HCT116 (cell line): ENCODE results near the gene PSG7. TPM values are rescaled to one million over a fixed set of nuclear protein-coding genes. Genes with fewer than 3 reads are reported as not detected.
"Not testable (repeated sequence)": the region's sequence is repeated elsewhere in the genome, so short reads cannot be mapped to it uniquely, and the experiment has no call there.

Experiments
- ATAC-seq: fragments of 200-7000 bp; cut with Tn5 transposase; 2 replicates; pipeline ENCODE4 v1.9.1; 2020; ENCODE audit warnings: mild to moderate bottlenecking, moderate library complexity
- BruUV-seq: library from RNA; stranded (reverse); fragments of 400-500 nt; replicated peaks from 2 replicates; lab custom pipeline; 2021; lab: Mats Ljungman, UMichigan
- CTCF ChIA-PET: fragments of 300-600 bp; sonication (Branson Sonifier 250); formaldehyde crosslinking; loops from one replicate; lab custom pipeline; 2021; ENCODE audit warnings: antibody characterized with exemption; lab: Charles Lee
- POLR2A ChIA-PET: fragments of 300-600, 350-600 bp; sonication (Branson Sonifier 250); formaldehyde crosslinking; loops from one replicate; lab custom pipeline; 2021; ENCODE audit warnings: antibody characterized with exemption; lab: Charles Lee
- RAD21 ChIA-PET, 2 experiments: fragments of 300-600 bp; sonication (Branson Sonifier 250); formaldehyde crosslinking; loops; one replicate each; lab custom pipeline; 2023; ENCODE audit warnings: low total read pairs in 2 of 2; ENCODE audit not compliant: uncharacterized antibody in 2 of 2, unreplicated experiment in 2 of 2, low non-redundant PET in 1 of 2; lab: Charles Lee
- DNase-seq: peaks from one replicate; pipeline ENCODE4 v3.0.0-alpha.2; 2010; ENCODE audit warnings: low read depth, low spot score
- H2AFZ ChIP-seq: fragments of 200-600 bp; shearing (Covaris generic), sonication (generic); 2 replicates; pipeline ENCODE4 v1.6.1; 2017; ENCODE audit warnings: low read depth, mixed run types, mixed read lengths, antibody characterized with exemption, low read length; ENCODE audit not compliant: poor library complexity, severe bottlenecking
- H3K27ac ChIP-seq: 2 replicates; pipeline ENCODE4 v1.5.1; 2012; ENCODE audit warnings: low read depth, low read length
- H3K27me3 ChIP-seq: fragments of 200-600 bp; sonication (generic); 2 replicates; pipeline ENCODE4 v1.6.1; 2016; ENCODE audit warnings: mixed run types, low read length, mixed read lengths; ENCODE audit not compliant: insufficient read depth
- H3K36me3 ChIP-seq, 2 experiments: fragments of 200-500 bp in 1 of 2; fragments of 200-600 bp in 1 of 2; sonication (Bioruptor generic) in 1 of 2; sonication (generic) in 1 of 2; 2 replicates each; pipeline versions ENCODE4 v1.5.1 to v1.6.1; 2014 to 2016; ENCODE audit warnings: low read length in 2 of 2, inconsistent platforms in 1 of 2, mixed read lengths in 1 of 2, mixed run types in 1 of 2; ENCODE audit not compliant: insufficient read depth in 2 of 2, control insufficient read depth in 1 of 2
- H3K4me1 ChIP-seq, 2 experiments: fragments of 200-600 bp in 1 of 2; sonication (generic) in 1 of 2; 2 replicates each; pipeline versions ENCODE4 v1.5.1 to v1.6.1; 2012 to 2017; ENCODE audit warnings: low read length in 2 of 2, inconsistent platforms in 1 of 2, mild to moderate bottlenecking in 1 of 2, mixed read lengths in 1 of 2, mixed run types in 1 of 2, moderate library complexity in 1 of 2; ENCODE audit not compliant: insufficient read depth in 2 of 2, control insufficient read depth in 1 of 2
- H3K4me2 ChIP-seq: fragments of 200-600 bp; sonication (generic); 2 replicates; pipeline ENCODE4 v1.6.1; 2017; ENCODE audit warnings: mixed run types, low read length, mixed read lengths
- H3K4me3 ChIP-seq, 2 experiments: fragments of 200-600 bp in 1 of 2; sonication (generic) in 1 of 2; replicated peaks in 1 of 2; 2 replicates each; pipeline ENCODE4 v1.5.1; 2011 to 2016; ENCODE audit warnings: low read length in 2 of 2, control low read depth in 1 of 2, low read depth in 1 of 2, mild to moderate bottlenecking in 1 of 2, mixed read lengths in 1 of 2, mixed run types in 1 of 2
- H3K79me2 ChIP-seq: fragments of 200-600 bp; sonication (generic); 2 replicates; pipeline ENCODE4 v1.6.1; 2017; ENCODE audit warnings: mild to moderate bottlenecking, mixed run types, low read length, moderate library complexity, mixed read lengths; ENCODE audit not compliant: insufficient read depth
- H3K9ac ChIP-seq: fragments of 200-600 bp; sonication (generic); 2 replicates; pipeline ENCODE4 v1.6.1; 2016; ENCODE audit warnings: low read length, mixed read lengths
- H3K9me2 ChIP-seq: fragments of 200-600 bp; sonication (generic), shearing (Covaris generic); 2 replicates; pipeline ENCODE4 v1.6.1; 2017; ENCODE audit warnings: mixed run types, mild to moderate bottlenecking, moderate library complexity; ENCODE audit not compliant: insufficient read depth
- H3K9me3 ChIP-seq, 2 experiments: fragments of 200-500 bp in 1 of 2; fragments of 200-600 bp in 1 of 2; sonication (Bioruptor generic) in 1 of 2; sonication (generic) in 1 of 2; 2 replicates each; pipeline ENCODE4 v1.6.1; 2014 to 2017; ENCODE audit warnings: low read length in 2 of 2, mixed read lengths in 2 of 2, inconsistent platforms in 1 of 2, low read depth in 1 of 2, mild to moderate bottlenecking in 1 of 2, mixed run types in 1 of 2, moderate library complexity in 1 of 2; ENCODE audit not compliant: control insufficient read depth in 1 of 2, insufficient read depth in 1 of 2
- H4K20me1 ChIP-seq: fragments of 200-600 bp; sonication (generic), shearing (Covaris generic); 2 replicates; pipeline ENCODE4 v1.6.1; 2017; ENCODE audit warnings: mixed run types, mild to moderate bottlenecking, moderate library complexity; ENCODE audit not compliant: insufficient read depth
- CBX3 ChIP-seq: IDR thresholded peaks from 2 replicates; pipeline ENCODE4 v1.6.1; 2012; ENCODE audit warnings: low read depth
- CTCF ChIP-seq, 3 experiments: fragments of 200-600 bp in 1 of 3; sonication (generic) in 1 of 3; IDR thresholded peaks in 2 of 3; conservative IDR thresholded peaks in 1 of 3; 2 replicates each; pipeline ENCODE4 v1.5.1; 2012 to 2017; ENCODE audit warnings: low read depth in 2 of 3, low read length in 2 of 3, antibody characterized with exemption in 1 of 3, borderline replicate concordance in 1 of 3, control low read depth in 1 of 3, mild to moderate bottlenecking in 1 of 3, mixed read lengths in 1 of 3, mixed run types in 1 of 3, moderate library complexity in 1 of 3; ENCODE audit not compliant: insufficient read depth in 1 of 3
- MAX ChIP-seq: IDR thresholded peaks from 2 replicates; pipeline ENCODE4 v1.6.1; 2012
- RAD21 ChIP-seq: IDR thresholded peaks from 2 replicates; pipeline ENCODE4 v1.6.1; 2012; ENCODE audit warnings: low read depth, mild to moderate bottlenecking
- intact Hi-C: fragments of 100-400 bp; cut with micrococcal nuclease; formaldehyde crosslinking; loops from 2 replicates; pipeline ENCODE4 v1.10.0; 2022
- total RNA-seq: library from RNA; stranded (reverse); gene quantifications from one replicate; pipeline ENCODE4 v1.2.1, GENCODE V29; 2021; ENCODE audit not compliant: unreplicated experiment

Gene PSG7
- total RNA-seq, 1 experiment from 2014 or later, result not detected

- H2AFZ ChIP-seq, H3K4me3 ChIP-seq, H3K9me2 ChIP-seq, H3K27ac ChIP-seq, BruUV-seq, ATAC-seq, H4K20me1 ChIP-seq, RAD21 ChIA-PET, intact Hi-C loops, H3K9me3 ChIP-seq, H3K9ac ChIP-seq, H3K27me3 ChIP-seq, H3K4me1 ChIP-seq, DNase-seq, POLR2A ChIA-PET, H3K36me3 ChIP-seq, H3K4me2 ChIP-seq, H3K79me2 ChIP-seq: not testable (repeated sequence)
- CTCF ChIA-PET, result interaction anchor here (1.2 kb wide), 1 partner anchor 88 kb away, joined by 3 read pairs; no protein-coding TSS in a partner anchor
Observed at GRCh38 chr19:42882010-42882409, 55.0 kb downstream of the PSG7 start.

- H3K4me3 ChIP-seq, H2AFZ ChIP-seq, H3K9me2 ChIP-seq, H3K36me3 ChIP-seq, H4K20me1 ChIP-seq, H3K9ac ChIP-seq, H3K27me3 ChIP-seq, RAD21 ChIA-PET, ATAC-seq, H3K79me2 ChIP-seq, BruUV-seq, H3K4me2 ChIP-seq, intact Hi-C loops, H3K4me1 ChIP-seq, DNase-seq, CTCF ChIA-PET, H3K9me3 ChIP-seq, POLR2A ChIA-PET, H3K27ac ChIP-seq: not testable (repeated sequence)
- TF ChIP-seq CBX3 (0 out of 2 replicates have a peak, but pooled peaks have one; percentile 37), RAD21 (peak; percentile 37; the same call in 1 of the 2 replicates), CTCF (IDR thresholded peaks at IDR 0.05 in 2 of 3, conservative IDR thresholded peaks at IDR 0.05 in 1 of 3; ENCODE audit: borderline replicate concordance in 1 of 3, insufficient read depth in 1 of 3, low read depth in 2 of 3, low read length in 2 of 3) (peak; percentile 30 to 64 (median 57); a peak in 5 of 6 replicates), MAX (peak; percentile 82)
Observed at GRCh38 chr19:42881279-42881678, 55.7 kb downstream of the PSG7 start.

GRCh38 chr19:42880621-42881020 is 56.4 kb downstream of the PSG7 start:
- H3K9ac ChIP-seq, H3K79me2 ChIP-seq, H3K27ac ChIP-seq, H4K20me1 ChIP-seq, POLR2A ChIA-PET, intact Hi-C loops, H2AFZ ChIP-seq, H3K4me3 ChIP-seq, BruUV-seq, DNase-seq, H3K9me3 ChIP-seq, CTCF ChIA-PET, H3K36me3 ChIP-seq, H3K4me2 ChIP-seq, RAD21 ChIA-PET, ATAC-seq, H3K27me3 ChIP-seq, H3K4me1 ChIP-seq, H3K9me2 ChIP-seq: not testable (repeated sequence)
